ENCODE measurements around the gene CDH23.

The CDH23 gene

GRCh38 chr10:71483885-71484751, 87.4 kb downstream of the CDH23 start:
- no peak for DNase-seq (ENCODE audit: low read depth, low spot score)

- no peak for DNase-seq (ENCODE audit: low read depth, low spot score)
Measured at GRCh38 chr10:71486484-71487114, 89.9 kb downstream of the CDH23 start.

GRCh38 chr10:71487726-71488125, 91.0 kb downstream of the CDH23 start:
- no peak for DNase-seq (ENCODE audit: low read depth, low spot score)

GRCh38 chr10:71489077-71489476, 92.4 kb downstream of the CDH23 start:
- DNase-seq (ENCODE audit: low read depth, low spot score): no peak

GRCh38 chr10:71492872-71493271, 96.2 kb downstream of the CDH23 start:
- DNase-seq (ENCODE audit: low read depth, low spot score): no peak

- DNase-seq (ENCODE audit: low read depth, low spot score): no peak
Measured at GRCh38 chr10:71493741-71494140, 97.0 kb downstream of the CDH23 start.

GRCh38 chr10:71494476-71494875, 97.8 kb downstream of the CDH23 start:
- DNase-seq (ENCODE audit: low read depth, low spot score): no peak

- no peak for DNase-seq (ENCODE audit: low read depth, low spot score)
Measured at GRCh38 chr10:71494980-71495381, 98.3 kb downstream of the CDH23 start.

GRCh38 chr10:71496927-71497762, 100.4 kb downstream of the CDH23 start:
- no peak for DNase-seq (ENCODE audit: low read depth, low spot score)

GRCh38 chr10:71497763-71498326, 101.1 kb downstream of the CDH23 start:
- DNase-seq (ENCODE audit: low read depth, low spot score): no peak

GRCh38 chr10:71501402-71501801, 104.7 kb downstream of the CDH23 start:
- no peak for DNase-seq (ENCODE audit: low read depth, low spot score)

GRCh38 chr10:71502190-71502589, 105.5 kb downstream of the CDH23 start:
- no peak for DNase-seq (ENCODE audit: low read depth, low spot score)

GRCh38 chr10:71502851-71503250, 106.1 kb downstream of the CDH23 start:
- DNase-seq (ENCODE audit: low read depth, low spot score): no peak

- DNase-seq (ENCODE audit: low read depth, low spot score): no peak
Measured at GRCh38 chr10:71504168-71504567, 107.4 kb downstream of the CDH23 start.

- DNase-seq (ENCODE audit: low read depth, low spot score): no peak
Measured at GRCh38 chr10:71504570-71504969, 107.8 kb downstream of the CDH23 start.

GRCh38 chr10:71505862-71506261, 109.1 kb downstream of the CDH23 start:
- no peak for DNase-seq (ENCODE audit: low read depth, low spot score)

GRCh38 chr10:71509444-71509843, 112.7 kb downstream of the CDH23 start:
- no peak for DNase-seq (ENCODE audit: low read depth, low spot score)

GRCh38 chr10:71511206-71511605, 114.5 kb downstream of the CDH23 start:
- DNase-seq (ENCODE audit: low read depth, low spot score): no peak

GRCh38 chr10:71512312-71512711, 115.6 kb downstream of the CDH23 start:
- DNase-seq (ENCODE audit: low read depth, low spot score): no peak

- no peak for DNase-seq (ENCODE audit: low read depth, low spot score)
Measured at GRCh38 chr10:71512761-71513539, 116.2 kb downstream of the CDH23 start.

- DNase-seq (ENCODE audit: low read depth, low spot score): no peak
Measured at GRCh38 chr10:71513540-71513853, 116.8 kb downstream of the CDH23 start.

Measured in activated CD4-positive, CD25-positive, alpha-beta regulatory T cell treated with anti-CD3 and anti-CD28 coated beads, Interleukin-2, amount 50 U/mL, for 16 hours (primary cell).